Breast epithelium (tissue), 3 donors: ENCODE data around the gene ANGPTL3.
"Not testable (repeated sequence)": the region's sequence is repeated elsewhere in the genome, so short reads cannot be mapped to it uniquely, and the experiment has no call there.

Source experiments
- CTCF ChIP-seq, 3 donors: fragments of 450-650 bp; IDR thresholded peaks; one replicate each; pipeline ENCODE4 v1.5.1; 2016 to 2017; ENCODE audit warnings: antibody characterized with exemption in 3 of 3, mild to moderate bottlenecking in 3 of 3, moderate library complexity in 3 of 3
- POLR2AphosphoS5 ChIP-seq, 3 donors: sonication (generic); formaldehyde crosslinking; IDR thresholded peaks; one replicate each; pipeline ENCODE4 v1.6.1; 2017; ENCODE audit warnings: antibody characterized with exemption in 3 of 3

GRCh38 chr1:62610588-62610987 lies 13.3 kb downstream of the ANGPTL3 start:
- not testable (repeated sequence) for TF ChIP-seq CTCF, POLR2AphosphoS5 (IDR thresholded peaks at IDR 0.05)
